Measurements from ENCODE around the gene LGR4. TPM values are rescaled to one million over a fixed set of nuclear protein-coding genes. Genes with fewer than 3 reads are reported as not detected.

The LGR4 gene
- total and polyA plus RNA-seq, 2 experiments from 2014 or later: 22.6 to 99.6 TPM

DNA sequence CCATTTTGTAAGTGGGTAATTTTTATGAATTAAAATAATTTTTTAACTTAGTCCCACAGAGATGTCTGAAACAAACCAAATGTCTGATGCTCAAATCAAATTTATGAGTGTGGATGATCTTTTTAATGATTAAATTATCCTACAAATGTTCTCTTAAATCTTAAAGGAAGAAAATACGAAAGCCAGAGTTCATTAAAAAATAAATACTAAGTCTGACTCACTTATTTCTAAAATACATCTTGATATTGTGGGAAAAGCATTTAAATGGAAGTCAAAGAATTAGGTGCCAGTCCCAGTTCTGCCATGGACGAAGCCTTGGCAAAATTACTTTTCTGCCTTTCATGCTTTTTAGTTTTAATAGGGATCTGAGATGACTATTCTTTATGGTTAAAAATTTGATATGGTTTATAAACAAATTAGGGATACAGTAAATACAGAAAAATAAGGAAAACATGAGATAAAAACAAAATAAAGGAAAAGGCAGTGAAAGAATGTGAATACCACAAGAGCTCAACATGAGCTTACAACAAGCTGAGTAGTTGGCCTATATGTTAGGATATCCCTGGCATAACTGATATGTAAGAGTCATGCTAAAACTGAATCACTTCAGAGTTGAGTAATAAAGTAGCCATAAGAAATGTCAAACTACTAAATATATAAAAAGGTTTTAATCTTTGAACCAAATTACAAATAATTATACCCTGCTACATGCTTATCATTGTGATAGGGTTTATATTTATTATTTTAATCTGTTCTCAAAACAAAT is 118.8 kb downstream of the LGR4 start (continued):
- TF ChIP-seq ZNF462 (CRISPR knock-in tag; IDR thresholded peaks at IDR 0.05): no peak
- TF ChIP-seq EZH2 (IDR thresholded peaks at IDR 0.05; ENCODE audit: low read depth, unreplicated experiment): no peak
- TF ChIP-seq NANOG (IDR thresholded peaks at IDR 0.05; ENCODE audit: borderline replicate concordance): no peak
- TF ChIP-seq STAT1 (IDR thresholded peaks at IDR 0.05; ENCODE audit: unreplicated experiment): no peak
- TF ChIP-seq JUNB (IDR thresholded peaks at IDR 0.05; ENCODE audit: unreplicated experiment): no peak

DNA sequence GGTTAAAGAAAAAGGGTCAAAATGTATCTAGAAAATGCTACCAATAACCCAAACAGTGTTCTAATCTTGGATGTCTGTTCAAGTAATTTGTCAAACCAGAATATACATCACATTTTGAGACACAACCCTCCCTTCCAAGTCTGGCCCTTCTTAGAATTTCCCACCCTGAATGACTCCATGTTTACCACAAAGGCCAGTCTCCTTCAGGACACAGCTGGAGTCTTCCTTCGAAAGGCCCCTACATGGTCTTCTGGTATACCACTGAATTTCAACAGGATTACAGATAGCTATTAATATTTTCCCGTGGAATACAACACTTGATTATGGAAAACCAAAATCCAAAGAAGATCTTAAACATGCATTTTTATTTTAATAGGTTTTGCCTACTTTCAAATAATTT is 119.8 kb downstream of the LGR4 start:
- peaks cover 44% of the 10 kb centered on the region for H3K4me1 ChIP-seq (ENCODE audit: insufficient read depth)
- H3F3A ChIP-seq (replicated peaks; ENCODE audit: low read depth): no peaks in the 10 kb centered on the region
- H3K27ac ChIP-seq (ENCODE audit: low read depth): no peak overlapping the region
- Mint-ChIP-seq H3K27ac (no peak overlapping the region), H3K9me3 (no peaks in the 10 kb centered on the region), H3K36me3 (ENCODE audit: low read depth) (peaks cover 6% of the 10 kb centered on the region; the same call in 2 of the 3 replicates), H3K27me3 (ENCODE audit: insufficient read depth, low read depth, poor library complexity) (no peaks in the 10 kb centered on the region), H3K4me3 (no peak overlapping the region), H3K4me1 (peaks cover 40% of the 10 kb centered on the region)
- H3K36me3 ChIP-seq (ENCODE audit: insufficient read depth): no peaks in the 10 kb centered on the region
- ATAC-seq (no peak; the same call in 2 of the 3 replicates), DNase-seq (ENCODE audit: low spot score) (peak; percentile 45)
- H3K4me3 ChIP-seq: no peak overlapping the region
- no peaks in the 10 kb centered on the region for H3K9me2 ChIP-seq (ENCODE audit: insufficient read depth)
- TF ChIP-seq CREB1 (CRISPR knock-in tag; IDR thresholded peaks at IDR 0.05; ENCODE audit: low read depth) (no peak), STAT1 (IDR thresholded peaks at IDR 0.05; ENCODE audit: unreplicated experiment) (no peak), ZNF331 (CRISPR knock-in tag; IDR thresholded peaks at IDR 0.05; ENCODE audit: low read depth) (no peak), EZH2 (IDR thresholded peaks at IDR 0.05; ENCODE audit: low read depth, unreplicated experiment) (no peak), EZH2phosphoT487 (IDR thresholded peaks at IDR 0.05; ENCODE audit: unreplicated experiment) (no peak), NANOG (IDR thresholded peaks at IDR 0.05; ENCODE audit: borderline replicate concordance) (no peak), ETS1 (IDR thresholded peaks at IDR 0.05) (no peak), ZNF114 (CRISPR knock-in tag; IDR thresholded peaks at IDR 0.05) (no peak)
- TF ChIP-seq, protein P1, sequence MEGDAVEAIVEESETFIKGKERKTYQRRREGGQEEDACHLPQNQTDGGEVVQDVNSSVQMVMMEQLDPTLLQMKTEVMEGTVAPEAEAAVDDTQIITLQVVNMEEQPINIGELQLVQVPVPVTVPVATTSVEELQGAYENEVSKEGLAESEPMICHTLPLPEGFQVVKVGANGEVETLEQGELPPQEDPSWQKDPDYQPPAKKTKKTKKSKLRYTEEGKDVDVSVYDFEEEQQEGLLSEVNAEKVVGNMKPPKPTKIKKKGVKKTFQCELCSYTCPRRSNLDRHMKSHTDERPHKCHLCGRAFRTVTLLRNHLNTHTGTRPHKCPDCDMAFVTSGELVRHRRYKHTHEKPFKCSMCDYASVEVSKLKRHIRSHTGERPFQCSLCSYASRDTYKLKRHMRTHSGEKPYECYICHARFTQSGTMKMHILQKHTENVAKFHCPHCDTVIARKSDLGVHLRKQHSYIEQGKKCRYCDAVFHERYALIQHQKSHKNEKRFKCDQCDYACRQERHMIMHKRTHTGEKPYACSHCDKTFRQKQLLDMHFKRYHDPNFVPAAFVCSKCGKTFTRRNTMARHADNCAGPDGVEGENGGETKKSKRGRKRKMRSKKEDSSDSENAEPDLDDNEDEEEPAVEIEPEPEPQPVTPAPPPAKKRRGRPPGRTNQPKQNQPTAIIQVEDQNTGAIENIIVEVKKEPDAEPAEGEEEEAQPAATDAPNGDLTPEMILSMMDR (conservative IDR thresholded peaks at IDR 0.05; ENCODE audit: low read depth in 2 of 2): no peak
- TF ChIP-seq, protein P2, sequence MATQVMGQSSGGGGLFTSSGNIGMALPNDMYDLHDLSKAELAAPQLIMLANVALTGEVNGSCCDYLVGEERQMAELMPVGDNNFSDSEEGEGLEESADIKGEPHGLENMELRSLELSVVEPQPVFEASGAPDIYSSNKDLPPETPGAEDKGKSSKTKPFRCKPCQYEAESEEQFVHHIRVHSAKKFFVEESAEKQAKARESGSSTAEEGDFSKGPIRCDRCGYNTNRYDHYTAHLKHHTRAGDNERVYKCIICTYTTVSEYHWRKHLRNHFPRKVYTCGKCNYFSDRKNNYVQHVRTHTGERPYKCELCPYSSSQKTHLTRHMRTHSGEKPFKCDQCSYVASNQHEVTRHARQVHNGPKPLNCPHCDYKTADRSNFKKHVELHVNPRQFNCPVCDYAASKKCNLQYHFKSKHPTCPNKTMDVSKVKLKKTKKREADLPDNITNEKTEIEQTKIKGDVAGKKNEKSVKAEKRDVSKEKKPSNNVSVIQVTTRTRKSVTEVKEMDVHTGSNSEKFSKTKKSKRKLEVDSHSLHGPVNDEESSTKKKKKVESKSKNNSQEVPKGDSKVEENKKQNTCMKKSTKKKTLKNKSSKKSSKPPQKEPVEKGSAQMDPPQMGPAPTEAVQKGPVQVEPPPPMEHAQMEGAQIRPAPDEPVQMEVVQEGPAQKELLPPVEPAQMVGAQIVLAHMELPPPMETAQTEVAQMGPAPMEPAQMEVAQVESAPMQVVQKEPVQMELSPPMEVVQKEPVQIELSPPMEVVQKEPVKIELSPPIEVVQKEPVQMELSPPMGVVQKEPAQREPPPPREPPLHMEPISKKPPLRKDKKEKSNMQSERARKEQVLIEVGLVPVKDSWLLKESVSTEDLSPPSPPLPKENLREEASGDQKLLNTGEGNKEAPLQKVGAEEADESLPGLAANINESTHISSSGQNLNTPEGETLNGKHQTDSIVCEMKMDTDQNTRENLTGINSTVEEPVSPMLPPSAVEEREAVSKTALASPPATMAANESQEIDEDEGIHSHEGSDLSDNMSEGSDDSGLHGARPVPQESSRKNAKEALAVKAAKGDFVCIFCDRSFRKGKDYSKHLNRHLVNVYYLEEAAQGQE (IDR thresholded peaks at IDR 0.05; ENCODE audit: unreplicated experiment): no peak
- H3K79me2 ChIP-seq (replicated peaks; ENCODE audit: insufficient read depth): no peaks in the 10 kb centered on the region
- H4K20me1 ChIP-seq (replicated peaks; ENCODE audit: insufficient read depth): no peaks in the 10 kb centered on the region
- no peak overlapping the region for H2AFZ ChIP-seq
- no peaks in the 10 kb centered on the region for H3K27me3 ChIP-seq (ENCODE audit: insufficient read depth)
- H3K4me2 ChIP-seq: no peak overlapping the region

All from GM23338 (cell line).